Eye (tissue), 1 donor: ENCODE measurements around the gene DES.
"Not testable (repeated sequence)": the region's sequence is repeated elsewhere in the genome, so short reads cannot be mapped to it uniquely, and the experiment has no call there.

ENCODE experiments used
- DNase-seq: peaks from one replicate; pipeline ENCODE4 v3.0.0-alpha.2; 2015

DES gene

DNA sequence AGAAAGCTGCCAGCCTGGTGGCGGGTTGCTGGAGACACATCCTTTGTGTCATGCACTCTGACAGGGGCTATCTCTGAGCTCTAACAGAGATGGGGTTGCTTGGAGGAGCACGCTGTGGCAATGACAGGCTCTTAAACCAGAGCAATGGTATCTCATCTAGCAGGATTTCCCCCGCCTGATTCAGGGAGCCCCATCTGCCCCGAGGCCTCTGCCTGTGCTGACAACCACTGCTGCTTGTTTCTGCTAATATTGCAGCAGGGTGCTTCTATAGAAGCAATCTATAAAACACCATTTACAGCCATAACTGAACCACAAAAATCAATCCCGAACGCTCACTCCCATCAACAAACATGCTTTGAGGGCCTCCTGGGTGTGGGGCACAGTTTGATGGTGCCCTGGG lies 17.6 kb upstream of the DES start:
- peak; percentile 55 for DNase-seq

DNA sequence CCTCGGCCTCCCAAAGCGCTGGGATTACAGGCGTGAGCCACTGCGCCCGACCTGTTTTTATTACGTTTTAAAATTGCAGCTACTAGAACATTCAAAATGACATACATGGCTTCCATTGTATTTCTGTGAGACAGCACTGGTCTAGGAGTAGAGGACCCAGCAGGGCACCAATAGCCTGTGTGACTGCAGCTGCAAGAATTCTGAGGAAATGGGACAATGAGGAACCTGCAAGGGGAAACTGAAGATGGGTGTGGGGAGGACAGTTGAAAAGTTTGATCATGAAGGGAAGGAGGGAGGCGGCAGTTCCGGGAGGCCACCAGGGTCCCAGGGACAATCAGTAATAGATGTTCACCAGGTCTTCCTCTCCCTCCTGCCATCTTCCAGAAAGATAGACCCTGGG lies 16.6 kb upstream of the DES start:
- no peak for DNase-seq

DNA sequence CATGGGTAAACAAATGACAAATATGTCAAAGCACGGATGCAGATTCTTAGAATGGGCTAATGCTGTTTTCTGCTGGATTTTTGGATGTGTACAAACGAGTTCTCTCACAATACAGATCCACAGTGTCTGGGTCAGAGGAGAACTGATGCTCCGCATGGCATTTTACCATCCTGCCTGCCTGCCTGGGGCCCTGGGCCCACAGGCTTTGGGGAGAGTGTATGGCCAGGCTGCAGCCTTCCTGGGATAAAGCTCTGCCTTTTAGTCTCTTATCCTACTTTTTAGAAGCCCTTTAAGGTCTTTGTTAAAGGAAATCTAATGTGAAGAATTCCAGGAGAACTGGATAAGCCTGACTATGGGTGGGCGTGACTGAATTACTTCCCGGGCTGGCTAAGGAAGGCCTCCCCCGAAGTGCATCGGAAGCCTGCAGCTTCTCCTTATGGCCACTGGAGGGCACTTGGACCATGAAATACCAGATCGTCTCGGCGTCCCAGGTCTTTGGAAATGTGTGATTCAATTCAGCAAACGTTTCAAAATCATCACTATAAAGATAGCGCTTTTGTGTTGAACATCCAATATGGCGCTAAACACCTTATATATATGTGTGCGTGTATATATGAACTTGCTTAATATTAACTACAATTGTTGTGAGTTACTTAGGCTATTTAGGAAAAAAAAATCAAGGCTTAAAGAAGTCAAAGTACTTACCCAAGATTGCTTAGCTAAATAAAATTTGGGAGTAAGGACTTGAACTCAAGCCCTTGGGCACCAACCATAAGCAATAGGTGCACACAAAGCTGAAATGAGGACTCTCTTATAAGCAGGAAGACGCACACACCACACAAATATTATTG lies 15.3 kb upstream of the DES start:
- peak; percentile 91 for DNase-seq

- no peak for DNase-seq
Observed at GRCh38 chr2:219403861-219404260, 14.3 kb upstream of the DES start.

- no peak for DNase-seq
Observed at GRCh38 chr2:219404291-219404910, 13.8 kb upstream of the DES start.

- no peak for DNase-seq
Observed at GRCh38 chr2:219404954-219405353, 13.2 kb upstream of the DES start.

GRCh38 chr2:219405451-219405850 lies 12.7 kb upstream of the DES start:
- DNase-seq, result no peak

- DNase-seq, result no peak
Observed at GRCh38 chr2:219405958-219406860, 12.0 kb upstream of the DES start.

GRCh38 chr2:219406861-219407230 lies 11.3 kb upstream of the DES start:
- no peak for DNase-seq

DNA sequence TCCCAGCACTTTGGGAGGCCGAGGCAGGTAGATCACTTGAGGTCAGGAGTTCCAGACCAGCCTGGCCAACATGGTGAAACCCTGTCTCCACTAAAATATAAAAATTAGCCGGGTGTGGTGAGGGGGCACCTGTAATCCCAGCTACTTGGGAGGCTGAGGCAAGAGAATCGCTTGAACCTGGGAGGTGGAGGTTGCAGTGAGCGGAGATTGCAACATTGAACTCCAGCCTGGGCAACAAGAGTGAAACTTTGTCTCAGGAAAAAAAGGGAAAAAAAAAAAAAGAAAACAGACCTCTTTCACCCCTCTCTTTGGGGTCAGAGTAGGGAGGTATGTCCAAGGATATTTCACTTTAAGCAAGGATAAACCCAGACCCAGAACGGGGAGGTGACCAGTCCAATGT lies 10.8 kb upstream of the DES start:
- DNase-seq, result not testable (repeated sequence)

GRCh38 chr2:219408204-219408603 lies 10.0 kb upstream of the DES start:
- no peak for DNase-seq

- DNase-seq, result no peak
Observed at GRCh38 chr2:219408631-219409030, 9.5 kb upstream of the DES start.

GRCh38 chr2:219409619-219410018 lies 8.6 kb upstream of the DES start:
- DNase-seq, result no peak

DNA sequence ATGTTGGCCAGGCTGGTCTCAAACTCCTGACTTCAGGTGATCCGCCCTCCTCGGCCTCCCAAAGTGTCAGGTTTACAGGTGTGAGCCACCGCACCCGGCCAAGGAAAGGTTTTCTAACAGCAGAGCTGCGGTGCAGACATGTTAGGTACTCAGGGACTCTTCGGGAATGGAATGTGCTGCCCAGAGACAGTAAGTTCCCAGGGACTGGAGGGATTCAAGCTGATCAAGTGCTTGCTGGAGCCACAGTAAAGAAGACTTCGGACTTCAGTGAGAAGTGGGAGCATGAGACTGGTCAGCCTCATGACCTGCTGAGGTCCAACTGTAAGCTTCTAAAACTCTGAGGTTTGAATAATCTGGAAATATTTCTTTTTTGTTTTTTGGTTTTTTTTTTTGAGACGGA lies 7.8 kb upstream of the DES start:
- no peak for DNase-seq

GRCh38 chr2:219414857-219415256 lies 3.3 kb upstream of the DES start:
- DNase-seq, result no peak

DNA sequence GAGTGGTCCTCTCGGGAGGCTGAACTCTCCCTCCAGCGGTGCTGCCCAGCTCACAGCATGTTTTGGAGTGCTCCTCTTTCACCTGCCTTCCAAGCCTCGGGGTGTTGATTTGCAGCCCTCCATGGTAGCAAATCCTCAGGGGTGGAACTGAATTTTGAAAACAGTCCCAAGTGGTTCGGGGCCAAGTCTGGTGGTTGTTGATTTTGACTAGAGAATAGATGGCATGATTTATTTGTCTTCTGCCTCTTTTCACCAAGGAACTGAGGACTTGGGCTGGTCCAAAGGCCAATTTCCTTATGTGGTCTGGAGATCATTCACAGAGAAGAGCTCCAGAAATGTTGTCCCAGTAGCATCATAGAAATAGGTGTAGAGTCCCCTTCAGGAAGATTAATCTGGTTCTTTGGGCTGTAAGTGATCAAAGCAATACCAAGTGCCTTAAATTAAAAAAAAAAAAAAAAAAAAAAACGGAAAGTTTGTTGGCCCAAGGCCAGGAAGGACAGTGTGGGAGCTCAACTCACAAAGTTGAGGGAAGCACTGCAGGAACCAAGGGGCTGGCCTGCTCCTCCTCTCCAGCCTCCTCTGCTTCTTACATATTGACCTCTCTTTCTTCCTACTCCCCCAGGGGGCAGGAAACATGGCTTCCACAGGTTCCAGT lies 2.5 kb upstream of the DES start:
- DNase-seq, result no peak

- DNase-seq, result no peak
Observed at GRCh38 chr2:219416235-219416602, 2.0 kb upstream of the DES start.

GRCh38 chr2:219416938-219417337 lies 1.2 kb upstream of the DES start:
- DNase-seq, result no peak

DNA sequence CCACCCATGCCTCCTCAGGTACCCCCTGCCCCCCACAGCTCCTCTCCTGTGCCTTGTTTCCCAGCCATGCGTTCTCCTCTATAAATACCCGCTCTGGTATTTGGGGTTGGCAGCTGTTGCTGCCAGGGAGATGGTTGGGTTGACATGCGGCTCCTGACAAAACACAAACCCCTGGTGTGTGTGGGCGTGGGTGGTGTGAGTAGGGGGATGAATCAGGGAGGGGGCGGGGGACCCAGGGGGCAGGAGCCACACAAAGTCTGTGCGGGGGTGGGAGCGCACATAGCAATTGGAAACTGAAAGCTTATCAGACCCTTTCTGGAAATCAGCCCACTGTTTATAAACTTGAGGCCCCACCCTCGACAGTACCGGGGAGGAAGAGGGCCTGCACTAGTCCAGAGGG lies 803 bp upstream of the DES start:
- no peak for DNase-seq

- DNase-seq, result no peak
Observed at GRCh38 chr2:219419012-219419324, 791 bp downstream of the DES start.

- no peak for DNase-seq
Observed at GRCh38 chr2:219419331-219420197, 1.4 kb downstream of the DES start.

GRCh38 chr2:219420687-219421086 lies 2.5 kb downstream of the DES start:
- DNase-seq, result no peak
